ENCODE data around the gene PM20D1. TPM values are rescaled to one million over a fixed set of nuclear protein-coding genes. Genes with fewer than 3 reads are reported as not detected.

The PM20D1 gene
- total RNA-seq, 4 donors from 2014 or later: 0.13 TPM; not detected in 3

DNA sequence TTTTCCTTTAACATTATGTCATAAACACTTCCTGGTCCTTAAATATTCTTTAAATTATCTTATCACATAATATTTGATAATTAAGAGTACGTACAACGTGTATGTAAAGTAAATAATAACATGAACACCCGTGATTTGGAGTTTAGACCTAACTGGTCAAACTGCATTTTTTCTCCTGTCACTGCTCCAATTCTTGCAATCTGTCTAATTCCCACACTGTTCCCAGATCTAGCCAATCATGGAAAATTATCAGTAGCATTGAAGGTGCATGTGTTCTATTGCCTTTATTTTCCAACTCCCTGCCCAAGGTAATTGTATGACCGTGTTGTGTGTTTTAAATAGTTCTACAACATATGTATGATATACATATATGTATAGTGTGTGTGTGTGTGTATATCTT lies 2.1 kb upstream of the PM20D1 start:
- peaks cover 0 to 5% (median 0%) of the 10 kb centered on the region in 3 donors for H3K4me1 ChIP-seq
- H3K9me3 ChIP-seq: peaks cover 0 to 8% (median 0%) of the 10 kb centered on the region in 3 donors
- no peaks in the 10 kb centered on the region for H3K27me3 ChIP-seq
- ATAC-seq: no peak
- TF ChIP-seq POLR2A (IDR thresholded peaks at IDR 0.05) (no peak), EP300 (IDR thresholded peaks at IDR 0.05) (no peak), POLR2AphosphoS5 (IDR thresholded peaks at IDR 0.05) (no peak)
- TF ChIP-seq, protein P1, sequence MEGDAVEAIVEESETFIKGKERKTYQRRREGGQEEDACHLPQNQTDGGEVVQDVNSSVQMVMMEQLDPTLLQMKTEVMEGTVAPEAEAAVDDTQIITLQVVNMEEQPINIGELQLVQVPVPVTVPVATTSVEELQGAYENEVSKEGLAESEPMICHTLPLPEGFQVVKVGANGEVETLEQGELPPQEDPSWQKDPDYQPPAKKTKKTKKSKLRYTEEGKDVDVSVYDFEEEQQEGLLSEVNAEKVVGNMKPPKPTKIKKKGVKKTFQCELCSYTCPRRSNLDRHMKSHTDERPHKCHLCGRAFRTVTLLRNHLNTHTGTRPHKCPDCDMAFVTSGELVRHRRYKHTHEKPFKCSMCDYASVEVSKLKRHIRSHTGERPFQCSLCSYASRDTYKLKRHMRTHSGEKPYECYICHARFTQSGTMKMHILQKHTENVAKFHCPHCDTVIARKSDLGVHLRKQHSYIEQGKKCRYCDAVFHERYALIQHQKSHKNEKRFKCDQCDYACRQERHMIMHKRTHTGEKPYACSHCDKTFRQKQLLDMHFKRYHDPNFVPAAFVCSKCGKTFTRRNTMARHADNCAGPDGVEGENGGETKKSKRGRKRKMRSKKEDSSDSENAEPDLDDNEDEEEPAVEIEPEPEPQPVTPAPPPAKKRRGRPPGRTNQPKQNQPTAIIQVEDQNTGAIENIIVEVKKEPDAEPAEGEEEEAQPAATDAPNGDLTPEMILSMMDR (IDR thresholded peaks at IDR 0.05): no peak
- H3K4me3 ChIP-seq: no peak overlapping the region
- no peaks in the 10 kb centered on the region for H3K36me3 ChIP-seq
- WGBS, 2 donors (ENCODE audit: low coverage in 1 of 2): 73 to 76% methylated on average over 4 of the region's 4 CpGs
- H3K27ac ChIP-seq: no peak overlapping the region

DNA sequence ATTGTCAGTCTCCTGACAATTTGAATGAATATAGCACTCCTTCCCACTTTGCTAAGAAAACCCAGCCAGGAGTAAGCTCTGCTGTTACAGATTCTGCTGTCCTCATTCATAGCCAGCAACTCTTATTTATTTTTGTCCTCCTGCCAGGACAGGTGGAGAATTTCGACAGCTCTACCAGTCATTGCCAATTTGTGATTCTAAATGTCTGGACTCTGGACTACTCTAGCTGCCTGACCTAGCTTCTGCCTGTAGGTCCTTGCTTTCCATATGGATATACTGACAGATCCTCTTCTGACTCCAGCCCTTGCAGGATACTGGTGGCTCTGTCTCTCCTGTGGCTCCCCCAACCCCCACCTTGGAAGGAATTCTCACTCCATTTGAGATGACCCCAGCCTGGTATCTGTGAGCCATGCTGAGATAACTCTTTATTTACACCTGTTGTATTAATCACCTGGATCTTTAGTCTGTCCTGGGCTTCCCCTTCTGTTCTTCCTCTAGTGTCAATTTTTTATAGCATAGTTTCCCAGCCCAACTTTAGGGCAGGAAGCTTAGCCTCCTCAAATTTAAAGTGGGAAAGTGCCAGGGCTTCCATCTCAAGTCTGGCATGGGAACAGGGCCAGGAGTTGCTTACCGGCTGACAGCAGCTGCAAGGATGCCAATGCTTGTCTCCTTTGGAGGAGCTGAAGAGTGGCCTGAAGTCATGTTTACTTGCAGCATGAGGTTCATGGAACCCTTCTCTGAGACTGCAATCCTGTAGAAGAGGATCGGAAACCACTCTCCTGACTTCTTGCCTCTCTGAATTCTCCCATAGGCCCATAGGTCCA lies 6.7 kb downstream of the PM20D1 start:
- no peak for ATAC-seq
- Histone ChIP-seq H3K27ac (no peak overlapping the region), H3K27me3 (no peaks in the 10 kb centered on the region), H3K9me3 (no peaks in the 10 kb centered on the region), H3K36me3 (no peaks in the 10 kb centered on the region), H3K4me1 (no peaks in the 10 kb centered on the region), H3K4me3 (no peak overlapping the region)
- WGBS, 2 donors (ENCODE audit: low coverage in 1 of 2): 40 to 43% methylated on average over 1 of the region's 3 CpGs
- TF ChIP-seq EP300 (IDR thresholded peaks at IDR 0.05) (no peak), POLR2AphosphoS5 (IDR thresholded peaks at IDR 0.05) (no peak), POLR2A (IDR thresholded peaks at IDR 0.05) (no peak)
- TF ChIP-seq, protein P1 (IDR thresholded peaks at IDR 0.05): no peak

DNA sequence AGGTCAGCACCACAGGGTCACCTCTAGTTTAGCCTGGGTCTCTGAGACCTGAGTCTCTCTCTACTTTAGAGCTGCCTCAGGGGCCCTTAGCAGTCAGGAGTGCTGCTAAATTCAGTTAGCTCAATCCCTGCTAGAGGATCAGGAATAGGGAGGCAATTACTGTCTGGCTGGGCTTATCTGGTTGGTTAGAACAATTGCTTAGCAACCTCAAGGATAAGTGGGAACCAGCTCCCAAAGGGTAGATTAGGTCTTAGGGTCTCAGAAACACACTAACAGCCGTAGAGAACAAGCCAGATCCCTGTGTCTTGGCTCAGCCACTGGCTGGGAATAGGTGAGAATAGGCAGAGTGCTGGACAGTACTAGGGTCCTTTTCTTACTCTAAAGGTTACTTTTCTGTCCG lies 7.7 kb downstream of the PM20D1 start:
- Histone ChIP-seq H3K4me3 (no peak overlapping the region), H3K27ac (no peak overlapping the region), H3K4me1 (no peaks in the 10 kb centered on the region), H3K9me3 (no peaks in the 10 kb centered on the region), H3K36me3 (no peaks in the 10 kb centered on the region), H3K27me3 (no peaks in the 10 kb centered on the region)
- 100% methylated on average over 2 of the region's 2 CpGs; no CpG with 5 or more reads in 1 of the 2 donors for WGBS, 2 donors (ENCODE audit: low coverage in 1 of 2)
- no peak for ATAC-seq
- TF ChIP-seq, protein P1 (IDR thresholded peaks at IDR 0.05): no peak
- no peak for TF ChIP-seq POLR2A (IDR thresholded peaks at IDR 0.05)
- TF ChIP-seq EP300 (IDR thresholded peaks at IDR 0.05): no peak
- TF ChIP-seq POLR2AphosphoS5 (IDR thresholded peaks at IDR 0.05): no peak

DNA sequence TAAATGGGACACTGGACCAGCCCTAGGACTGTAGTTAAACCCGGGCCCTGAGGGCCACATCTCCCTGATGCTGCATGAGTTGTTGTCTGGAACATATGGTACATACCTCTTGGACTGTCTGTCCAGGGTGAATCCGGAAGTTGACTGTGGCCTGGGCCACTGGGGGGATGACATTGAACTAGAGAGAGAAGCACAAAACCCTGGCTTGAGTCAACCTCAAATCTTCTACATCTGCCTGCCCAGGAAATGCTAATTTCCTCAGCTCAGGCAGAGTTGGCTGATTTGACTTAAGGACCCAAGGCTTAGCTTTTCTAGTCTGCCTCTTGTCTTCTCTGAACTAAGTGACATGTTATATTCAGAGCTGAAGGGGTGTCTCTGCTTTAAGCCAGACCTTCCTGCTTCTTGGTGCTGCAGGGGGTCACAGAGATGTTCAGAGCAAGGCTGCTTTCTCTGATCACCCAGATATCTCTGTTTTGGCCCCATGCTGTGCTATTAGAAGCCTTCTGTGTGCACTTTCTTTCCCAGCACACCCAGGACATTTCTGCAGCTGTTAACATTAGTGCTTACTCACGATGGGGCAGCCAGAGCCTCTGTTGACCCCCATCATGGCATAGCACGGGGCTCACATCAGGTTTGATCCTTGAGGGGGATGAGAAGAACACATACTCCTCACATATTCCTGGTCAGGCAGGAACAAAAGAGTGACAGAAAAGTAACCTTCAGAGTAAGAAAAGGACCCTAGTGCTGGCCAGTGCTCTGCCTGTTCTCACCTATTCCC lies 9.6 kb downstream of the PM20D1 start:
- Histone ChIP-seq H3K27ac (no peak overlapping the region), H3K9me3 (no peaks in the 10 kb centered on the region), H3K27me3 (no peaks in the 10 kb centered on the region), H3K4me3 (no peak overlapping the region), H3K36me3 (no peaks in the 10 kb centered on the region), H3K4me1 (no peaks in the 10 kb centered on the region)
- ATAC-seq: no peak
- WGBS, 2 donors (ENCODE audit: low coverage in 1 of 2): 64 to 90% methylated on average over 1 to 3 of the region's 4 CpGs
- TF ChIP-seq POLR2A (IDR thresholded peaks at IDR 0.05): no peak
- TF ChIP-seq POLR2AphosphoS5 (IDR thresholded peaks at IDR 0.05): no peak
- TF ChIP-seq EP300 (IDR thresholded peaks at IDR 0.05): no peak
- TF ChIP-seq, protein P1 (IDR thresholded peaks at IDR 0.05): no peak

Data from gastroesophageal sphincter (tissue), 4 donors.